ENCODE results near the gene TCF15.
"Not testable (repeated sequence)": the region's sequence is repeated elsewhere in the genome, so short reads cannot be mapped to it uniquely, and the experiment has no call there.

The TCF15 gene

GRCh38 chr20:591941-592340, 18.2 kb downstream of the TCF15 start:
- H3K4me3 ChIP-seq (ENCODE audit: low read depth, low read length) = no peak overlapping the region
- TF ChIP-seq, protein P1, sequence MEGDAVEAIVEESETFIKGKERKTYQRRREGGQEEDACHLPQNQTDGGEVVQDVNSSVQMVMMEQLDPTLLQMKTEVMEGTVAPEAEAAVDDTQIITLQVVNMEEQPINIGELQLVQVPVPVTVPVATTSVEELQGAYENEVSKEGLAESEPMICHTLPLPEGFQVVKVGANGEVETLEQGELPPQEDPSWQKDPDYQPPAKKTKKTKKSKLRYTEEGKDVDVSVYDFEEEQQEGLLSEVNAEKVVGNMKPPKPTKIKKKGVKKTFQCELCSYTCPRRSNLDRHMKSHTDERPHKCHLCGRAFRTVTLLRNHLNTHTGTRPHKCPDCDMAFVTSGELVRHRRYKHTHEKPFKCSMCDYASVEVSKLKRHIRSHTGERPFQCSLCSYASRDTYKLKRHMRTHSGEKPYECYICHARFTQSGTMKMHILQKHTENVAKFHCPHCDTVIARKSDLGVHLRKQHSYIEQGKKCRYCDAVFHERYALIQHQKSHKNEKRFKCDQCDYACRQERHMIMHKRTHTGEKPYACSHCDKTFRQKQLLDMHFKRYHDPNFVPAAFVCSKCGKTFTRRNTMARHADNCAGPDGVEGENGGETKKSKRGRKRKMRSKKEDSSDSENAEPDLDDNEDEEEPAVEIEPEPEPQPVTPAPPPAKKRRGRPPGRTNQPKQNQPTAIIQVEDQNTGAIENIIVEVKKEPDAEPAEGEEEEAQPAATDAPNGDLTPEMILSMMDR (IDR thresholded peaks at IDR 0.05; ENCODE audit: borderline replicate concordance, insufficient read depth, low read depth, low read length) = no peak

GRCh38 chr20:588932-589672, 21.0 kb downstream of the TCF15 start:
- TF ChIP-seq, protein P1 (IDR thresholded peaks at IDR 0.05; ENCODE audit: borderline replicate concordance, insufficient read depth, low read depth, low read length) = no peak

GRCh38 chr20:588476-588875, 21.6 kb downstream of the TCF15 start:
- TF ChIP-seq, protein P1 (IDR thresholded peaks at IDR 0.05; ENCODE audit: borderline replicate concordance, insufficient read depth, low read depth, low read length) = no peak
- H3K4me3 ChIP-seq (ENCODE audit: low read depth, low read length) = no peak overlapping the region

More at GRCh38 chr20:588932-589672, 21.0 kb downstream of the TCF15 start:
- H3K4me3 ChIP-seq (ENCODE audit: low read depth, low read length) = no peak overlapping the region

DNA sequence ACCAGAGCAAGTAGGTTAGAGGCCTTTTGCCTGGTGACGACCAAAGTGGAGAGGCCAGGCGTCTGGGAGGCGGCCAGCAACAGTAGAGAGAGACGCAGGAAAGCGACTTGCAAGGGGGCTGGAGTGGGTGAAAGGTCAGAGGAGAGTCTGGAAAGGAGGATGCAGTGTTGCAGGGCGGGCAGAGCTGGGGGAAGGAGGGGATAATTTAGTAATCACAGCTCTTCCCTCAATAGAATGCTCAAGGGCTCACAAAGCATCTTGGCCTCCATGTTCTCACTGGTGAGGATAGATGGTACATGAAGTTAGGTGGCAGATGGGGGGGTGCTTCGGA, 25.2 kb downstream of the TCF15 start:
- H3K4me3 ChIP-seq (ENCODE audit: low read depth, low read length) = no peak overlapping the region
- TF ChIP-seq, protein P1 (IDR thresholded peaks at IDR 0.05; ENCODE audit: borderline replicate concordance, insufficient read depth, low read depth, low read length) = no peak

DNA sequence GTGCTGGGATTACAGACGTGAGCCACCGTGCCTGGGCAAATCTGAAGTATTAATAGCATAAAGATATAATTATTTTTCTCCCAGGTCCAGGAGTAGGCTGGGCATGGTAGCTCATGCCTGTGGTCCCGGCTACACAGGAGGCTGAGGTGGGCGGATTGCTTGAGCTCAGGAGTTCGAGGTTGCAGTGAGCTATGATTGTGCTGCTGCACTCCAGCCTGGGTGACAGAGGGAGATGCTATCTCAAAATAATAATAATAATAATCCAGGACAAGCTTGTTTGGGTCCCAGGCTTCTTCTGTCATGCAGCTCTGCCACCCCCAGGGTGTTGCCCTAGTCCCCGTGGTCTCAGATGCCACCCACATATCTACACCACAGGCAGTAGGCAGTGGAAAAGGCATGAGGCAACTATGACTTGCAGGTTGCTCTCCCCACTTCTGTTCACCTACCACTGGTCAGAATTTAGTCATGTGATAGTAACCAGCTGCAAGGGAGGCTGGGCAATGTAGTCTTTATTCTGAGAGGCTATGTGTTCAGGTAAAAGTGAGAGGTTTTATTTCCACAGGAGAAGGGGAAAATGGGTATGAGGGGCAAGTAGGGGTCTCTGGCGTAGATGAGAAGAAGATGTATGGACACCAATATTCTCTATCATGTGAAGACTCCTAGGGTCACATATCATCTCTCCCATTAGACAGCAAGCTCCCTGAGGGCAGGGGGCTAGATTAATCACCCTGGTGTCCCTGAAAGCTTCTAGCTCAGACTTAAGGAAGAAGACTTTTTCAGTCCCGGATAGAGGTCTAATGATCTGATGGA, 25.7 kb downstream of the TCF15 start:
- H3K4me3 ChIP-seq (ENCODE audit: low read depth, low read length) = no peak overlapping the region
- TF ChIP-seq, protein P1 (IDR thresholded peaks at IDR 0.05; ENCODE audit: borderline replicate concordance, insufficient read depth, low read depth, low read length) = no peak

DNA sequence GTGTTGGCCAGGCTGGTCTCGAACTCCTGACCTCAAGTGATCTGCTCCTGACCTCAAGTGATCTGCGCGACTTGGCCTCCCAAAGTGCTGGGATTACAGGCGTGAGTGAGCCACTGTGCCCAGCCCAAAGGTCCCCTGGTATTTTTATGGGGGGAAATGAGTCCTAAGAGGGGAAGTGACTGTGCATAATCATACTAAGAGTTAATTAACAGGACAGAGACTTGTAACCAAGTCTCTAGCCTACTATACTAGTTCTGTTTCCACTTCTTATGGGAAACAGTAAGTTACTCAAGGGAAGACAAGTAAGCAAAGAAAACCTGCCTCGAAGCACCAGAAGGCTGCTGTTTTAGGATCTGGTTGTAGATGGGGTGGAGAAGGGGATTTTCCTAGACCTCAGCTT, 27.9 kb downstream of the TCF15 start:
- TF ChIP-seq, protein P1 (IDR thresholded peaks at IDR 0.05; ENCODE audit: borderline replicate concordance, insufficient read depth, low read depth, low read length) = no peak
- H3K4me3 ChIP-seq (ENCODE audit: low read depth, low read length) = no peak overlapping the region

GRCh38 chr20:578940-579690, 31.0 kb downstream of the TCF15 start:
- H3K4me3 ChIP-seq (ENCODE audit: low read depth, low read length) = not testable (repeated sequence)

Measured in GM12875 (cell line).